ENCODE data around the gene PYCARD.

DNA sequence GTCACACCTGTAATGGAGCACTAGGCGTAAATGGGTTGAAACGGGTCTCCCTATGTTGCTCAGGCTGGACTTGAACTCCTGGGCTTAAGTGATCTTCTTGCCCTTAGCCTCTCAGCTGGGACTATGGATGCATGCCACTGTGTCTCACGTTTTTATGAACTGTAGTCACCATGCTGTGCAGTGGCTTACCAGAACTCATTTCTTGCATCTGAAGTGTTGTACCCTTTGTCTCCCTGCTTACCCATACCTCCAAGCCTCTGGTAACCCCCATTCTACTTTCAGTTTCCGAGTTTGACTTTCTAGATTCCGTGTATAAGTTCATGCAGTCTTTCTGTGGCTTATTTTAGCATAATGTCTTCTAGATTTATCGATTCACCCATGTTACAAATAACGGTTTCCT lies 7.7 kb downstream of the PYCARD start:
- no peak for TF ChIP-seq EZH2 (IDR thresholded peaks at IDR 0.05; ENCODE audit: low read depth, unreplicated experiment)
- TF ChIP-seq, protein P1, sequence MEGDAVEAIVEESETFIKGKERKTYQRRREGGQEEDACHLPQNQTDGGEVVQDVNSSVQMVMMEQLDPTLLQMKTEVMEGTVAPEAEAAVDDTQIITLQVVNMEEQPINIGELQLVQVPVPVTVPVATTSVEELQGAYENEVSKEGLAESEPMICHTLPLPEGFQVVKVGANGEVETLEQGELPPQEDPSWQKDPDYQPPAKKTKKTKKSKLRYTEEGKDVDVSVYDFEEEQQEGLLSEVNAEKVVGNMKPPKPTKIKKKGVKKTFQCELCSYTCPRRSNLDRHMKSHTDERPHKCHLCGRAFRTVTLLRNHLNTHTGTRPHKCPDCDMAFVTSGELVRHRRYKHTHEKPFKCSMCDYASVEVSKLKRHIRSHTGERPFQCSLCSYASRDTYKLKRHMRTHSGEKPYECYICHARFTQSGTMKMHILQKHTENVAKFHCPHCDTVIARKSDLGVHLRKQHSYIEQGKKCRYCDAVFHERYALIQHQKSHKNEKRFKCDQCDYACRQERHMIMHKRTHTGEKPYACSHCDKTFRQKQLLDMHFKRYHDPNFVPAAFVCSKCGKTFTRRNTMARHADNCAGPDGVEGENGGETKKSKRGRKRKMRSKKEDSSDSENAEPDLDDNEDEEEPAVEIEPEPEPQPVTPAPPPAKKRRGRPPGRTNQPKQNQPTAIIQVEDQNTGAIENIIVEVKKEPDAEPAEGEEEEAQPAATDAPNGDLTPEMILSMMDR (conservative IDR thresholded peaks at IDR 0.05; ENCODE audit: low read depth in 2 of 2): no peak
- TF ChIP-seq POLR2AphosphoS5 (IDR thresholded peaks at IDR 0.05; ENCODE audit: low read depth): peak; percentile 21; the same call in 1 of the 2 replicates

Data from GM23338 (cell line).